Measurements from ENCODE around the gene ARL6IP4.

Gene ARL6IP4

DNA sequence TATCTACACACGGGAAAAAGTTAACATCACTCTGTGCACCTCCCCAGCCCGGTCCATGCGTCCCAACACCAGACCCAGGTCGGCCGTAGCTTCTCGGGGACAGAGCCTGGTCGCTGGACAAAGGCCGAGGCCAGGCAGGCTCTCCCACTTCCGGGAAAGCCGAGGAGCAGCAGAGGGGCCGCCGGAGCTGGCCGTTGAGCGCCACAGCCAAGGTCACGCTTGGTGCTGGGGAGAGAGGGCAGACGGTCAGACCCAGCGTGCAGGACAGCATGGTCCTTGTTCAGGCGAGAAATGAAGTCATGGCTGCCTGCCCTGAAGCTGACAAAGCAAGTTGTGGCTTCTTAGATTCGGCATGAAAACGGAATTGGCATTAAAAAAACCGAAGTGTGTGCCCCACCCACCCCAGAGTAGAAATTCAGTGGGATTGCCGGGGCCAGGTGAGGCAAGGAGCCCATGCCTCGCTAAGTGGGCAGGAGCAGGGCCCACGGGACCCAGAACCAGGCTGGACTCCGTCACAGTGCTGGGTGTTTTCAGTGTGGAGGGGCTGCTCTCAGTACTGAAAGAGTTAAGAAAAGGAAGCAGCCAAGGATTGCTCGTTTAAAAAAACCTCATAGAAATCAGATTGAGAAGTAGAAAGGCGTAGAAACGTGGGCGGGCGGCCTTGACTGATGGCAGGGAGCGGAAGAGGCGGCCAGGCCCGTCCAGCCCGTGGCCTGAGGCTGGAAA lies 4.3 kb downstream of the ARL6IP4 start:
- DNase-seq: no peak
- TF ChIP-seq CTCF (IDR thresholded peaks at IDR 0.05): no peak
- Histone ChIP-seq H3K27ac (peak overlapping the region; percentile 96 to 98), H3K27me3 (no peaks in the 10 kb centered on the region), H3K4me1 (peaks cover 11 to 53% (median 50%) of the 10 kb centered on the region in 4 donors), H3K9me3 (no peaks in the 10 kb centered on the region), H3K36me3 (peaks cover 0 to 57% (median 32%) of the 10 kb centered on the region in 3 donors), H3K4me3 (peak overlapping the region; percentile 7 to 24)
- intact Hi-C loops (cut with DNase I; ENCODE audit: low total_unique reads): loop anchor here (10.0 kb wide), 1 partner anchor 160 kb away; no protein-coding TSS in a partner anchor

- no peak for TF ChIP-seq CTCF (IDR thresholded peaks at IDR 0.05)
- H3K4me1 ChIP-seq: peaks cover 11 to 47% (median 45%) of the 10 kb centered on the region in 4 donors
- intact Hi-C loops (cut with DNase I; ENCODE audit: low total_unique reads): loop anchor here (10.0 kb wide), 1 partner anchor 159 kb away; no protein-coding TSS in a partner anchor
- DNase-seq: no peak
- peaks cover 0 to 62% (median 39%) of the 10 kb centered on the region in 3 donors for H3K36me3 ChIP-seq
- H3K4me3 ChIP-seq: no peak overlapping the region
- H3K27me3 ChIP-seq: no peaks in the 10 kb centered on the region
- peak overlapping the region; percentile 96 to 98 for H3K27ac ChIP-seq
- no peaks in the 10 kb centered on the region for H3K9me3 ChIP-seq
Measured at GRCh38 chr12:122985338-122986257, 5.1 kb downstream of the ARL6IP4 start.

DNA sequence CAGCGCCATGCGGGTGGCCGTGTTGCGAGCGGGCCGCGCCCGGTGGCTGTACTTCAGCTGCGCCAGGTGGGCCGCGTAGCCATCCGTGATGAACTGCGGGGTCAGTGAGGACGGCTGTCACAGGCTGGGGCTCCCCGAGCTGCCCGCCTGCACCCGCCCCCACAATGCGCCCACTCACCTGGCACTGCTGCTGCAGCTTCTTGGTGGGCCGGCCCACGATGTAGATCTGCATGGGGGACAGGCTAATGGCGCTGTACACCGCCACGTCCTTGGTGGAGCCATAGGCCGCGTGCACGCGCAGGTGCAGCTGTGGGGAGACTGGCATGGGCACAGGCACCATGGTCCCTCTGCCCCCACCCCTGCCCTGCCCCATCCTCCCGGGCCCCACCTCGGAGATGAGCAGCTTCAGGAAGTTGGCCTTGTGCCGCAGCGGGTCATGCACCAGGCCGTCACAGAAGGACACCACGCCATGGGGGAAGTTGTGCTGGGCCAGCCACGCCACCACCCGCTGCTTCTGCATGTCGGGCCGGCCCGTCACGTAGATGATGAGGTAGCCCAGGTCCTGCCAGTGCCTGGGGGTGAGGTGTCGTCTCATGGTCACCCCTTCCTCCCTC lies 5.9 kb downstream of the ARL6IP4 start:
- no peak for TF ChIP-seq CTCF (IDR thresholded peaks at IDR 0.05)
- DNase-seq: no peak
- Histone ChIP-seq H3K36me3 (peaks cover 0 to 68% (median 40%) of the 10 kb centered on the region in 3 donors), H3K4me3 (no peak overlapping the region), H3K27ac (no peak overlapping the region), H3K9me3 (no peaks in the 10 kb centered on the region), H3K4me1 (peaks cover 11 to 43% (median 41%) of the 10 kb centered on the region in 4 donors), H3K27me3 (no peaks in the 10 kb centered on the region)
- intact Hi-C loops (cut with DNase I; ENCODE audit: low total_unique reads): loop anchor here (10.0 kb wide), 1 partner anchor 158 kb away; no protein-coding TSS in a partner anchor

DNA sequence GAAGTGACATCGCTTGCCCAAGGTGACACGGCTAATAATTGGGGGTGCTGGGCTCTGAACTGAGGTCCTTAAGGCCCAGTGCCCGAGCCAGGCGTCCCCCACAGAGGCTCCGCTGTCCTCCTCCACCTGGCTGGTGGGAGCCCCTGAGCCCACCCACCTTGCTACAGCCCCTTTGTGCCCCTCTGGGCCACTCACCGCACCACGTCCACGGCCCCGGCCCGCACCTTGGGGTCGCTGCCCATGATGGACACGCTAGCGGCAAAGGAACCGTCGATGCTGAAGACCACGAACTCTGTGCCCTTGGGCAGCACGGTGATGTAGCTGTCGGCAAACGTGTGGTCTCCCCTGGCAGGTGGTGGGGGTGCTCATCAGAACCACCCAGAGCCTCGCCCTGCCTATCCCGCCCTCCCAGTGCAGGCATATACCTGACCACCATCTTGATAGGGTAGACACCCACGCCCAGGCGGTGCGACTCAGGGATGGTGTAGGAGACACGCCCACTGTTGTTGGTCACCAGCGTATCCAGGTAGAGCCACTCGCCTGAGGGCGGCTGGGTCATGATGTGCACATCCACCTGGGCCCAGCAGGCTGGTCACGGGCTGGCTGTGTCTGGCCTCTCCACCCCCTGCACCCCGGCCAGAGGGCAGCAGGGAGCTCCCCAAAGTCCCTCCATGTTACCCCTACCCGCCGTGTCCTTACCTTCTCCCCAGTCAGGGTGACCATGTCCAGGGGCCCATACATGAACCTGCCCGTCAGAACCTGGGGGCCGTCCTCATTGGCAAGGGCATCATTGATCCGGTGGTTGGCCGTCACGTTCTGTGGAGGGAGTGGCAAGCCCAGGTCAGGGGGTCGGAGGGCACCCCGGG lies 6.8 kb downstream of the ARL6IP4 start:
- DNase-seq: no peak
- Histone ChIP-seq H3K27me3 (no peaks in the 10 kb centered on the region), H3K4me1 (peaks cover 8 to 33% (median 31%) of the 10 kb centered on the region in 4 donors), H3K36me3 (peaks cover 0 to 70% (median 33%) of the 10 kb centered on the region in 3 donors), H3K9me3 (no peaks in the 10 kb centered on the region), H3K4me3 (no peak overlapping the region), H3K27ac (no peak overlapping the region)
- intact Hi-C loops (cut with DNase I; ENCODE audit: low total_unique reads): loop anchor here (10.0 kb wide), 1 partner anchor 157 kb away; no protein-coding TSS in a partner anchor
- no peak for TF ChIP-seq CTCF (IDR thresholded peaks at IDR 0.05)

All from tibial artery (tissue), 4 donors.